CD14-positive monocyte (primary cell): Measurements from ENCODE around the gene CARD11. TPM values are rescaled to one million over a fixed set of nuclear protein-coding genes. Genes with fewer than 3 reads are reported as not detected.

Source experiments
- DNase-seq, 3 donors: peaks; one replicate each; pipeline ENCODE4 v3.0.0-alpha.2; 2011 to 2022
- H2AFZ ChIP-seq: 2 replicates; pipeline ENCODE4 v1.6.0; 2012; ENCODE audit warnings: mild to moderate bottlenecking, low read depth, low read length, inconsistent platforms; ENCODE audit not compliant: insufficient read depth, poor library complexity, severe bottlenecking
- H3K27ac ChIP-seq, 2 donors: 1 replicate in 1 of 2; 2 replicates in 1 of 2; pipeline ENCODE4 v1.5.1; 2012 to 2013; ENCODE audit warnings: low read length in 2 of 2, control low read depth in 1 of 2, inconsistent platforms in 1 of 2, low read depth in 1 of 2, mild to moderate bottlenecking in 1 of 2
- H3K27me3 ChIP-seq, 2 donors: one replicate each; pipeline versions ENCODE4 v1.6.0 to v1.6.1; 2011 to 2013; ENCODE audit warnings: low read length in 2 of 2; ENCODE audit not compliant: control insufficient read depth in 2 of 2, insufficient read depth in 2 of 2
- H3K36me3 ChIP-seq, 2 donors: replicated peaks in 1 of 2; 1 replicate in 1 of 2; 2 replicates in 1 of 2; pipeline versions ENCODE4 v1.5.1 to v1.6.1; 2012 to 2013; ENCODE audit warnings: low read length in 2 of 2, control low read depth in 1 of 2, inconsistent platforms in 1 of 2, mild to moderate bottlenecking in 1 of 2; ENCODE audit not compliant: insufficient read depth in 2 of 2, control insufficient read depth in 1 of 2
- H3K4me1 ChIP-seq, 2 donors: 1 replicate in 1 of 2; 2 replicates in 1 of 2; pipeline versions ENCODE4 v1.5.1 to v1.6.1; 2012 to 2013; ENCODE audit warnings: low read length in 2 of 2, control low read depth in 1 of 2, inconsistent platforms in 1 of 2, mild to moderate bottlenecking in 1 of 2, moderate library complexity in 1 of 2; ENCODE audit not compliant: insufficient read depth in 2 of 2, control insufficient read depth in 1 of 2
- H3K4me2 ChIP-seq: replicated peaks from 2 replicates; pipeline ENCODE3; 2012; ENCODE audit warnings: low read length, moderate library complexity, mild to moderate bottlenecking; ENCODE audit not compliant: poor library complexity, severe bottlenecking; ENCODE audit errors: extremely low read depth
- H3K4me3 ChIP-seq, 3 experiments: fragments of 200-600 bp in 1 of 3; sonication (generic) in 1 of 3; replicated peaks in 1 of 3; 1 replicate in 2 of 3; 2 replicates in 1 of 3; pipeline ENCODE4 v1.5.1; 2011 to 2013; ENCODE audit warnings: low read length in 3 of 3, mild to moderate bottlenecking in 3 of 3, control low read depth in 2 of 3, low read depth in 2 of 3, inconsistent platforms in 1 of 3, moderate library complexity in 1 of 3
- H3K79me2 ChIP-seq: 2 replicates; pipeline ENCODE4 v1.6.0; 2012; ENCODE audit warnings: mild to moderate bottlenecking, control low read depth, inconsistent platforms, low read length, moderate library complexity; ENCODE audit not compliant: insufficient read depth
- H3K9ac ChIP-seq: 2 replicates; pipeline ENCODE4 v1.6.0; 2017; ENCODE audit warnings: low read length, mild to moderate bottlenecking; ENCODE audit not compliant: insufficient read depth, poor library complexity, severe bottlenecking
- H3K9me3 ChIP-seq, 2 donors: replicated peaks in 1 of 2; 1 replicate in 1 of 2; 2 replicates in 1 of 2; pipeline versions ENCODE4 v1.5.1 to v1.6.1; 2012 to 2013; ENCODE audit warnings: low read length in 2 of 2, control low read depth in 1 of 2; ENCODE audit not compliant: control insufficient read depth in 1 of 2, insufficient read depth in 1 of 2
- H4K20me1 ChIP-seq: 2 replicates; pipeline ENCODE4 v1.6.0; 2012; ENCODE audit warnings: mild to moderate bottlenecking, low read length, control low read depth, moderate library complexity; ENCODE audit not compliant: insufficient read depth
- H3K27ac Mint-ChIP-seq, 7 donors: one replicate each; pipeline ENCODE4 v1.8.0; 2020; ENCODE audit warnings: mild to moderate bottlenecking in 7 of 7, mixed read lengths in 7 of 7, moderate library complexity in 6 of 7, inconsistent platforms in 2 of 7
- H3K27me3 Mint-ChIP-seq, 3 donors: one replicate each; pipeline ENCODE4 v1.8.0; 2021 to 2022; ENCODE audit warnings: low read depth in 3 of 3, mild to moderate bottlenecking in 3 of 3, mixed read lengths in 3 of 3, moderate library complexity in 3 of 3, inconsistent platforms in 1 of 3
- H3K36me3 Mint-ChIP-seq, 2 donors: one replicate each; pipeline ENCODE4 v1.8.0; 2020; ENCODE audit warnings: mixed read lengths in 2 of 2, inconsistent platforms in 1 of 2, mild to moderate bottlenecking in 1 of 2
- H3K4me1 Mint-ChIP-seq: one replicate; pipeline ENCODE4 v1.8.0; 2020; ENCODE audit warnings: mild to moderate bottlenecking, mixed read lengths
- H3K4me3 Mint-ChIP-seq, 2 donors: one replicate each; pipeline ENCODE4 v1.8.0; 2020; ENCODE audit warnings: mild to moderate bottlenecking in 2 of 2, mixed read lengths in 2 of 2, moderate library complexity in 1 of 2
- H3K9me3 Mint-ChIP-seq, 7 donors: one replicate each; pipeline ENCODE4 v1.8.0; 2020 to 2022; ENCODE audit warnings: mixed read lengths in 7 of 7, mild to moderate bottlenecking in 6 of 7, moderate library complexity in 6 of 7, inconsistent platforms in 2 of 7
- WGBS: methylation state at CpG from one replicate; pipeline ENCODE4 v1.1.5; 2013; ENCODE audit warnings: missing lambda C conversion rate; ENCODE audit not compliant: insufficient coverage; 5-methylcytosine and 5-hydroxymethylcytosine counted together
- intact Hi-C, 2 donors: fragments of 100-400 bp; cut with micrococcal nuclease; formaldehyde crosslinking; loops; one replicate each; pipeline versions ENCODE4 v1.15.0 to v1.15.1; 2023
- polyA plus RNA-seq, 3 donors: library from polyadenylated mRNA; depleted of rRNA in 1 of 3; unstranded in 2 of 3; stranded (reverse) in 1 of 3; fragments of 300-500 nt in 2 of 3; fragments of >200 nt in 1 of 3; fragmentation: Illumina TruSeq in 2 of 3; gene quantifications; 1 replicate in 2 of 3; 2 replicates in 1 of 3; pipeline ENCODE4 v1.2.3, GENCODE V29; 2012 to 2021
- TF ChIP-seq, protein P1 (sequence below): fragments of 200-600 bp; IDR thresholded peaks from one replicate; pipeline ENCODE4 v1.8.0; 2022; ENCODE audit warnings: antibody characterized with exemption, mild to moderate bottlenecking

CARD11 gene
- polyA plus RNA-seq, 3 donors = 0.04 to 0.17 TPM; not detected in 1

DNA sequence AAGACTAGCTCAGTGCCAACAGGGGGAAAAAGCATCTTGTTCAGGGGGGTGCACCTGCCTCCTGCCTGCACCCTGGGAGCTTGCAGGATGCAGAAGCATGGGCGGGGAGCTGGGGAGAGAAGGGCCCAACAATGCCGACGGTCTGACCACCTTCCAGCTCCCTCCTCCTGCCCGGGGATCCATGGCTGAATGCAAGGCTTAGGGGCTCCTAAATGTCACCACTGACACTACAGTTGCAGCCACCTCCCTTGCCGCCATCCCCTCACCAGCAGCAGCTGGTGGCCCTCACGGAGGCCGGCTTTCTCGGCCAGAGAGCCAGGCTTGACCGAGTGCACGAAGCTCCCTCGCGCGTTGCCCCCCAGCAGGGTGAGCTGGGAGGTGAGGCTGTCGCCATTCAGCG lies 120.8 kb downstream of the CARD11 start:
- WGBS = 91% methylated on average over 14 of the region's 15 CpGs
- H3K27ac Mint-ChIP-seq = no peak overlapping the region

DNA sequence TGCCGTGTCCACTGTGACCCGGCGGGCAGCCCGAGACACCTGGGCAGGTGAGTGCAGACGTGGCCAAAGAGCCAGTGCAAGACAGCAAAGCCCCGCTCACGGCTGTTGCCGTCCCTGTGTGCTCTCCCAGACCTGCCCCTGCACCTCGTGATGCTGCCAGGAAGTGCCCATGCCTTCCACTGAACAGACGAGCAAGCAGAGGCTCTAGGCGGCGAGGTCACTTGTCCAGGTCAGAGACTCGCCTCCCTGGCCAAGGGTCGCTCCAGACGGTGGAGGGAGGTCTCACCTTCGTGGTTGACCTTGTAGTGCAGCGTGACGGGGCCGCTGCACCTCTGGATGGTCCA lies 121.3 kb downstream of the CARD11 start:
- no peak for DNase-seq
- Mint-ChIP-seq H3K4me1 (no peaks in the 10 kb centered on the region), H3K27me3 (peaks cover 1 to 3% (median 1%) of the 10 kb centered on the region in 3 donors), H3K27ac (no peak overlapping the region), H3K4me3 (no peak overlapping the region), H3K36me3 (no peaks in the 10 kb centered on the region), H3K9me3 (peaks cover 0 to 4% (median 2%) of the 10 kb centered on the region in 7 donors)
- Histone ChIP-seq H3K9ac (no peak overlapping the region), H3K4me1 (no peaks in the 10 kb centered on the region), H3K27me3 (no peaks in the 10 kb centered on the region), H4K20me1 (no peaks in the 10 kb centered on the region), H3K36me3 (no peaks in the 10 kb centered on the region), H3K4me3 (no peak overlapping the region), H3K27ac (no peak overlapping the region), H3K79me2 (no peaks in the 10 kb centered on the region), H3K9me3 (no peaks in the 10 kb centered on the region), H2AFZ (no peak overlapping the region), H3K4me2 (no peak overlapping the region)
- intact Hi-C loops = no loop called here
- TF ChIP-seq, protein P1, sequence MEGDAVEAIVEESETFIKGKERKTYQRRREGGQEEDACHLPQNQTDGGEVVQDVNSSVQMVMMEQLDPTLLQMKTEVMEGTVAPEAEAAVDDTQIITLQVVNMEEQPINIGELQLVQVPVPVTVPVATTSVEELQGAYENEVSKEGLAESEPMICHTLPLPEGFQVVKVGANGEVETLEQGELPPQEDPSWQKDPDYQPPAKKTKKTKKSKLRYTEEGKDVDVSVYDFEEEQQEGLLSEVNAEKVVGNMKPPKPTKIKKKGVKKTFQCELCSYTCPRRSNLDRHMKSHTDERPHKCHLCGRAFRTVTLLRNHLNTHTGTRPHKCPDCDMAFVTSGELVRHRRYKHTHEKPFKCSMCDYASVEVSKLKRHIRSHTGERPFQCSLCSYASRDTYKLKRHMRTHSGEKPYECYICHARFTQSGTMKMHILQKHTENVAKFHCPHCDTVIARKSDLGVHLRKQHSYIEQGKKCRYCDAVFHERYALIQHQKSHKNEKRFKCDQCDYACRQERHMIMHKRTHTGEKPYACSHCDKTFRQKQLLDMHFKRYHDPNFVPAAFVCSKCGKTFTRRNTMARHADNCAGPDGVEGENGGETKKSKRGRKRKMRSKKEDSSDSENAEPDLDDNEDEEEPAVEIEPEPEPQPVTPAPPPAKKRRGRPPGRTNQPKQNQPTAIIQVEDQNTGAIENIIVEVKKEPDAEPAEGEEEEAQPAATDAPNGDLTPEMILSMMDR = no peak
- 91% methylated on average over 19 of the region's 19 CpGs for WGBS

More for the DNA sequence above, 120.8 kb downstream of the CARD11 start:
- intact Hi-C loops = no loop called here
- no peak overlapping the region for H3K4me3 ChIP-seq
- no peaks in the 10 kb centered on the region for H3K9me3 ChIP-seq
- no peaks in the 10 kb centered on the region for H3K27me3 ChIP-seq
- no peaks in the 10 kb centered on the region for H4K20me1 ChIP-seq
- H3K4me3 Mint-ChIP-seq = no peak overlapping the region
- no peak overlapping the region for H3K9ac ChIP-seq
- no peaks in the 10 kb centered on the region for H3K79me2 ChIP-seq
- no peaks in the 10 kb centered on the region for H3K4me1 Mint-ChIP-seq
- H3K36me3 ChIP-seq = no peaks in the 10 kb centered on the region
- no peaks in the 10 kb centered on the region for H3K36me3 Mint-ChIP-seq
- H3K4me2 ChIP-seq = no peak overlapping the region
- H2AFZ ChIP-seq = no peak overlapping the region
- peaks cover 0 to 4% (median 2%) of the 10 kb centered on the region in 7 donors for H3K9me3 Mint-ChIP-seq
- no peaks in the 10 kb centered on the region for H3K4me1 ChIP-seq
- TF ChIP-seq, protein P1 = no peak
- no peak for DNase-seq
- no peak overlapping the region for H3K27ac ChIP-seq
- peaks cover 1 to 3% (median 1%) of the 10 kb centered on the region in 3 donors for H3K27me3 Mint-ChIP-seq
